ENCODE measurements around the gene WDR64. TPM values are rescaled to one million over a fixed set of nuclear protein-coding genes. Genes with fewer than 3 reads are reported as not detected.

The WDR64 gene
- total and polyA plus RNA-seq, 2 of the 13 experiments (the other 11 are each of a cell fraction or from before 2014, with no cell fraction given): not detected

- Histone ChIP-seq H2AFZ (ENCODE audit: low read length) (peak within 1 kb of the TSS; percentile 81), H3K27me3 (ENCODE audit: control insufficient read depth in 1 of 2, insufficient read depth in 2 of 2, low read length in 2 of 2) (no peaks in the 10 kb centered on the region; a peak in 1 of 5 replicates), H4K20me1 (ENCODE audit: insufficient read depth, low read length) (no peaks in the 10 kb centered on the region), H3K36me3 (replicated peaks in 1 of 2; ENCODE audit: control insufficient read depth in 1 of 2, insufficient read depth in 2 of 2, low read length in 2 of 2) (peaks cover 0 to 4% of the 10 kb centered on the region in 2 experiments; a peak in 1 of 5 replicates), H3K9me3 (ENCODE audit: low read length) (no peaks in the 10 kb centered on the region), H3K4me1 (ENCODE audit: insufficient read depth, low read length) (peaks cover 29% of the 10 kb centered on the region), H3K79me2 (ENCODE audit: insufficient read depth, low read length) (peaks cover 2% of the 10 kb centered on the region), H3K4me2 (ENCODE audit: low read depth, low read length) (peak within 1 kb of the TSS; percentile 82), H3K4me3 (replicated peaks in 1 of 3; ENCODE audit: insufficient read depth in 1 of 3, low read depth in 2 of 3, low read length in 3 of 3) (peak within 1 kb of the TSS; percentile 90 to 99 (median 97)), H3K27ac (ENCODE audit: extremely low read length, insufficient read depth, low read length) (peak within 1 kb of the TSS; percentile 86), H3K9ac (ENCODE audit: insufficient read depth, low read depth, low read length) (peak within 1 kb of the TSS; percentile 79)
- ChIA-PET CTCF (ENCODE audit: low intra/inter-chr PET ratio, low total read pairs) (no interaction called here), POLR2A (interaction anchor here (1.8 kb wide), 1 partner anchor 207 kb away, joined by 10 read pairs; the partner anchor contains the start of genes CHML and OPN3)
- under 1% methylated on average over 33 of the region's 68 CpGs for WGBS (ENCODE audit: low lambda C conversion rate)
- DNase-seq (ENCODE audit: low spot score) (peak; percentile 85), ATAC-seq (peak; percentile 97), FAIRE-seq (peak; percentile 83)
- TSS peak; percentile 78 for BruUV-seq (replicated peaks)
- in situ Hi-C loops (cut with HindIII; ENCODE audit: extremely low pct_ligation_motif_present, low pct_unique_long_range_greater_than_20kb) (no loop called here), intact Hi-C loops (cut with micrococcal nuclease; ENCODE audit: unreplicated experiment) (no loop called here)
- TF ChIP-seq NR2F1 (CRISPR knock-in tag; IDR thresholded peaks at IDR 0.05): no peak
- no peak for TF ChIP-seq FOXM1 (CRISPR knock-in tag; IDR thresholded peaks at IDR 0.05)
- peak; percentile 86 for TF ChIP-seq SP2 (CRISPR knock-in tag; IDR thresholded peaks at IDR 0.05)
- no peak for TF ChIP-seq TEAD2 (CRISPR knock-in tag; IDR thresholded peaks at IDR 0.05)
- 0 out of 2 replicates have a peak, but pooled peaks have one; percentile 79 for TF ChIP-seq ZNF704 (CRISPR knock-in tag; IDR thresholded peaks at IDR 0.05; ENCODE audit: borderline replicate concordance)
- TF ChIP-seq IKZF5 (CRISPR knock-in tag; IDR thresholded peaks at IDR 0.05): no peak; the same call in 1 of the 2 replicates
- TF ChIP-seq ZSCAN9 (CRISPR knock-in tag; IDR thresholded peaks at IDR 0.05; ENCODE audit: borderline replicate concordance): no peak
- TF ChIP-seq FOXP1 (IDR thresholded peaks at IDR 0.05): no peak
- peak; percentile 51 for TF ChIP-seq FOXP1 (CRISPR knock-in tag; IDR thresholded peaks at IDR 0.05)
- no peak for TF ChIP-seq ZSCAN29 (CRISPR knock-in tag; conservative IDR thresholded peaks at IDR 0.05)
- TF ChIP-seq, protein P1, sequence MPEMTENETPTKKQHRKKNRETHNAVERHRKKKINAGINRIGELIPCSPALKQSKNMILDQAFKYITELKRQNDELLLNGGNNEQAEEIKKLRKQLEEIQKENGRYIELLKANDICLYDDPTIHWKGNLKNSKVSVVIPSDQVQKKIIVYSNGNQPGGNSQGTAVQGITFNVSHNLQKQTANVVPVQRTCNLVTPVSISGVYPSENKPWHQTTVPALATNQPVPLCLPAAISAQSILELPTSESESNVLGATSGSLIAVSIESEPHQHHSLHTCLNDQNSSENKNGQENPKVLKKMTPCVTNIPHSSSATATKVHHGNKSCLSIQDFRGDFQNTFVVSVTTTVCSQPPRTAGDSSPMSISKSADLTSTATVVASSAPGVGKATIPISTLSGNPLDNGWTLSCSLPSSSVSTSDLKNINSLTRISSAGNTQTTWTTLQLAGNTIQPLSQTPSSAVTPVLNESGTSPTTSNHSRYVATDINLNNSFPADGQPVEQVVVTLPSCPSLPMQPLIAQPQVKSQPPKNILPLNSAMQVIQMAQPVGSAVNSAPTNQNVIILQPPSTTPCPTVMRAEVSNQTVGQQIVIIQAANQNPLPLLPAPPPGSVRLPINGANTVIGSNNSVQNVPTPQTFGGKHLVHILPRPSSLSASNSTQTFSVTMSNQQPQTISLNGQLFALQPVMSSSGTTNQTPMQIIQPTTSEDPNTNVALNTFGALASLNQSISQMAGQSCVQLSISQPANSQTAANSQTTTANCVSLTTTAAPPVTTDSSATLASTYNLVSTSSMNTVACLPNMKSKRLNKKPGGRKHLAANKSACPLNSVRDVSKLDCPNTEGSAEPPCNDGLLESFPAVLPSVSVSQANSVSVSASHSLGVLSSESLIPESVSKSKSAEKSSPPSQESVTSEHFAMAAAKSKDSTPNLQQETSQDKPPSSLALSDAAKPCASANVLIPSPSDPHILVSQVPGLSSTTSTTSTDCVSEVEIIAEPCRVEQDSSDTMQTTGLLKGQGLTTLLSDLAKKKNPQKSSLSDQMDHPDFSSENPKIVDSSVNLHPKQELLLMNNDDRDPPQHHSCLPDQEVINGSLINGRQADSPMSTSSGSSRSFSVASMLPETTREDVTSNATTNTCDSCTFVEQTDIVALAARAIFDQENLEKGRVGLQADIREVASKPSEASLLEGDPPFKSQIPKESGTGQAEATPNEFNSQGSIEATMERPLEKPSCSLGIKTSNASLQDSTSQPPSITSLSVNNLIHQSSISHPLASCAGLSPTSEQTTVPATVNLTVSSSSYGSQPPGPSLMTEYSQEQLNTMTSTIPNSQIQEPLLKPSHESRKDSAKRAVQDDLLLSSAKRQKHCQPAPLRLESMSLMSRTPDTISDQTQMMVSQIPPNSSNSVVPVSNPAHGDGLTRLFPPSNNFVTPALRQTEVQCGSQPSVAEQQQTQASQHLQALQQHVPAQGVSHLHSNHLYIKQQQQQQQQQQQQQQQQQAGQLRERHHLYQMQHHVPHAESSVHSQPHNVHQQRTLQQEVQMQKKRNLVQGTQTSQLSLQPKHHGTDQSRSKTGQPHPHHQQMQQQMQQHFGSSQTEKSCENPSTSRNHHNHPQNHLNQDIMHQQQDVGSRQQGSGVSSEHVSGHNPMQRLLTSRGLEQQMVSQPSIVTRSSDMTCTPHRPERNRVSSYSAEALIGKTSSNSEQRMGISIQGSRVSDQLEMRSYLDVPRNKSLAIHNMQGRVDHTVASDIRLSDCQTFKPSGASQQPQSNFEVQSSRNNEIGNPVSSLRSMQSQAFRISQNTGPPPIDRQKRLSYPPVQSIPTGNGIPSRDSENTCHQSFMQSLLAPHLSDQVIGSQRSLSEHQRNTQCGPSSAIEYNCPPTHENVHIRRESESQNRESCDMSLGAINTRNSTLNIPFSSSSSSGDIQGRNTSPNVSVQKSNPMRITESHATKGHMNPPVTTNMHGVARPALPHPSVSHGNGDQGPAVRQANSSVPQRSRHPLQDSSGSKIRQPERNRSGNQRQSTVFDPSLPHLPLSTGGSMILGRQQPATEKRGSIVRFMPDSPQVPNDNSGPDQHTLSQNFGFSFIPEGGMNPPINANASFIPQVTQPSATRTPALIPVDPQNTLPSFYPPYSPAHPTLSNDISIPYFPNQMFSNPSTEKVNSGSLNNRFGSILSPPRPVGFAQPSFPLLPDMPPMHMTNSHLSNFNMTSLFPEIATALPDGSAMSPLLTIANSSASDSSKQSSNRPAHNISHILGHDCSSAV (CRISPR knock-in tag; IDR thresholded peaks at IDR 0.05; ENCODE audit: borderline replicate concordance): no peak
- no peak; the same call in 1 of the 2 replicates for TF ChIP-seq ZNF737 (CRISPR knock-in tag; IDR thresholded peaks at IDR 0.05; ENCODE audit: borderline replicate concordance)
- TF ChIP-seq RBFOX2 (IDR thresholded peaks at IDR 0.05; ENCODE audit: low read depth, low read length): peak; percentile 71
These were observed 196.0 kb downstream of the WDR64 start, which contains the start of gene EXO1 for GRCh38 chr1:241847796-241848685. Gene EXO1 (plus strand): TSS chr1:241848204. CDS start chr1:241850426, 2,222 bp downstream.
